ENCODE results near the gene TMEM179B.

GRCh38 chr11:62805961-62806441 is 18.8 kb downstream of the TMEM179B start:
- TF ChIP-seq YY1 (IDR thresholded peaks at IDR 0.05; ENCODE audit: insufficient read depth, insufficient read length) (no peak), ZNF274 (IDR thresholded peaks at IDR 0.05; ENCODE audit: low read depth, low read length) (no peak), SUZ12 (IDR thresholded peaks at IDR 0.05; ENCODE audit: extremely low read depth, insufficient read depth, insufficient read length) (no peak)

Data from NT2/D1 (cell line).